ENCODE data around the gene MAP2K7.
"Not testable (repeated sequence)": the region's sequence is repeated elsewhere in the genome, so short reads cannot be mapped to it uniquely, and the experiment has no call there.

The MAP2K7 gene

GRCh38 chr19:7928741-7929701 is 25.3 kb downstream of the MAP2K7 start:
- peak in 1 of 2 donors; percentile 48 for DNase-seq (ENCODE audit: low read depth in 2 of 2, low spot score in 1 of 2)

- not testable (repeated sequence) for DNase-seq (ENCODE audit: low read depth in 2 of 2, low spot score in 1 of 2)
Measured at GRCh38 chr19:7930030-7930429, 26.4 kb downstream of the MAP2K7 start.

GRCh38 chr19:7930765-7931164 is 27.1 kb downstream of the MAP2K7 start:
- no peak for DNase-seq (ENCODE audit: low read depth in 2 of 2, low spot score in 1 of 2)

- no peak for DNase-seq (ENCODE audit: low read depth in 2 of 2, low spot score in 1 of 2)
Measured at GRCh38 chr19:7931221-7932061, 27.8 kb downstream of the MAP2K7 start.

GRCh38 chr19:7932276-7932929 is 28.7 kb downstream of the MAP2K7 start:
- DNase-seq (ENCODE audit: low read depth in 2 of 2, low spot score in 1 of 2): no peak

- DNase-seq (ENCODE audit: low read depth in 2 of 2, low spot score in 1 of 2): no peak
Measured at GRCh38 chr19:7932930-7933300, 29.2 kb downstream of the MAP2K7 start.

- DNase-seq (ENCODE audit: low read depth in 2 of 2, low spot score in 1 of 2): no peak
Measured at GRCh38 chr19:7933411-7933810, 29.7 kb downstream of the MAP2K7 start.

- DNase-seq (ENCODE audit: low read depth in 2 of 2, low spot score in 1 of 2): no peak
Measured at GRCh38 chr19:7933828-7934725, 30.4 kb downstream of the MAP2K7 start.

- no peak for DNase-seq (ENCODE audit: low read depth in 2 of 2, low spot score in 1 of 2)
Measured at GRCh38 chr19:7934766-7935165, 31.1 kb downstream of the MAP2K7 start.

- DNase-seq (ENCODE audit: low read depth in 2 of 2, low spot score in 1 of 2): no peak
Measured at GRCh38 chr19:7940841-7941240, 37.2 kb downstream of the MAP2K7 start.

- DNase-seq (ENCODE audit: low read depth in 2 of 2, low spot score in 1 of 2): no peak
Measured at GRCh38 chr19:7941895-7942596, 38.4 kb downstream of the MAP2K7 start.

- no peak for DNase-seq (ENCODE audit: low read depth in 2 of 2, low spot score in 1 of 2)
Measured at GRCh38 chr19:7942981-7943443, 39.3 kb downstream of the MAP2K7 start.

GRCh38 chr19:7943444-7944176 is 39.9 kb downstream of the MAP2K7 start, which contains the start of gene TIMM44:
Gene TIMM44, minus strand, starts transcription at chr19:7943666. Its CDS starts 15 bp downstream, at chr19:7943651.
- DNase-seq (ENCODE audit: low read depth in 2 of 2, low spot score in 1 of 2): peak; percentile 92 to 97

GRCh38 chr19:7944177-7944761 is 40.6 kb downstream of the MAP2K7 start:
- DNase-seq (ENCODE audit: low read depth in 2 of 2, low spot score in 1 of 2): peak; percentile 70 to 72

GRCh38 chr19:7947939-7948338 is 44.3 kb downstream of the MAP2K7 start:
- no peak for DNase-seq (ENCODE audit: low read depth in 2 of 2, low spot score in 1 of 2)

- no peak for DNase-seq (ENCODE audit: low read depth in 2 of 2, low spot score in 1 of 2)
Measured at GRCh38 chr19:7953060-7953459, 49.4 kb downstream of the MAP2K7 start.

- no peak for DNase-seq (ENCODE audit: low read depth in 2 of 2, low spot score in 1 of 2)
Measured at GRCh38 chr19:7953576-7953975, 49.9 kb downstream of the MAP2K7 start.

GRCh38 chr19:7955696-7956095 is 52.0 kb downstream of the MAP2K7 start:
- no peak for DNase-seq (ENCODE audit: low read depth in 2 of 2, low spot score in 1 of 2)

Measured in stimulated activated CD8-positive, alpha-beta memory T cell treated with anti-CD3 and anti-CD28 coated beads, Interleukin-4, amount 100 ng/mL, for 1 hour (primary cell).